ENCODE data around the gene C14orf93.
"Not testable (repeated sequence)": the region's sequence is repeated elsewhere in the genome, so short reads cannot be mapped to it uniquely, and the experiment has no call there.

The C14orf93 gene

DNA sequence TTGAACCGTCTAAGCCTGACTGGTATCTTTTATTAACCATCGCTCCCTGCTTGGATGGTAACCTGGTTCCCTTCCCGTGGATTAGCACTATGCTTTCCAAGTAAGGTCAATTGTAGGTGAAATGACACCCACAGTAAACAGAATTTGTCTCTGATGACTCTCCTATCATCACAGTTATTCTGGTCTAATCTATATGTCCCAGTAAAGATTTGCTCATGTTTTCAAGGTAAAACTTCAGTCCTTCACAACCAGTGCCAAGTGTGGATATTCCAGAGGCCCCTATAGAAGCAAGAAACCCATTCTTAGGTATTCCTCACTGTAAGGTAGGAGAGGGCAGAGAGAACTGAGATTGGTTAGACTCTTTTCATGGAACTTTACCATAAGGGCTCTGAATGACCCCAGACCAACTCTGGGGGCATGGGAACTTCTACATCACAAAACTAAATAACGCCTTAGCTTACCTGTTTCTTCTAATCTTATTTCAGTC is 43.1 kb downstream of the C14orf93 start:
- DNase-seq = no peak

DNA sequence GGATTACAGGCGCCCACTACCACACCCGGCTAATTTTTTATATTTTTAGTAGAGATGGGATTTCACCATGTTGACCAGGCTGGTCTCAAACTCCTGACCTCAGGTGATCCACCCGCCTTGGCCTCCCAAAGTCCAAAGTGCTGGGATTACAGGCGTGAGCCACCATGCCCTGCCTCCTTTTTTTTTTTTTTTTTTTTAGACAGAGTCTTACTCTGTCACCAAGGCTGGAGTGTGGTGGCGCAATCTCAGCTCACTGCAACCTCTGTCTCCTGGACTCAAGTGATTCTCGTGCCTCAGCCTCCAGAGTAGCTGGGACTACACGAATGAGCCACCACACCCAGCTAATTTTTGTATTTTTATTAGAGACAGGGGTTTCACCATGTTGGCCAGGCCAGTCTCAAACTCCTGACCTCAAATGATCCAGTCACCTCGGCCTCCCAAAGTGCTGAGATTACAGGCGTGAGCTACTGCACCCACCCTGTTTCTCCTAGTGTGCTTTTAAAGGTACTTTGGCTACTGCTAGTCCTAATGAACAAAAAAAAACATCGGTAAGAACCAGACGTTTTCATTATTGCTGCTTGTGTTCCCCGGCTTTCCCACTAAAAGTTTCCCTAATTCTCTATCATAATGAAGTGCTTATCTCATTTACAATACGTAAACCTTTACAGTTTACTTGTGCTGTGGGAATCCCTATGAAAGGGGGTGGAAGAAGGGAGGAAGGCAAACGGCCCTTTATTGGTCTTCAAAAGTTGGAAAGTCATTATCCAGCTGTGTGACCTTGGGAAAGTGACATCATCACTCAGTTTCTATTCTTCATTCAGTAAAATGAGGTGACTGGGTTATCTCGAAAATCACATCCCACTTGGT is 43.8 kb downstream of the C14orf93 start:
- DNase-seq = not testable (repeated sequence)

DNA sequence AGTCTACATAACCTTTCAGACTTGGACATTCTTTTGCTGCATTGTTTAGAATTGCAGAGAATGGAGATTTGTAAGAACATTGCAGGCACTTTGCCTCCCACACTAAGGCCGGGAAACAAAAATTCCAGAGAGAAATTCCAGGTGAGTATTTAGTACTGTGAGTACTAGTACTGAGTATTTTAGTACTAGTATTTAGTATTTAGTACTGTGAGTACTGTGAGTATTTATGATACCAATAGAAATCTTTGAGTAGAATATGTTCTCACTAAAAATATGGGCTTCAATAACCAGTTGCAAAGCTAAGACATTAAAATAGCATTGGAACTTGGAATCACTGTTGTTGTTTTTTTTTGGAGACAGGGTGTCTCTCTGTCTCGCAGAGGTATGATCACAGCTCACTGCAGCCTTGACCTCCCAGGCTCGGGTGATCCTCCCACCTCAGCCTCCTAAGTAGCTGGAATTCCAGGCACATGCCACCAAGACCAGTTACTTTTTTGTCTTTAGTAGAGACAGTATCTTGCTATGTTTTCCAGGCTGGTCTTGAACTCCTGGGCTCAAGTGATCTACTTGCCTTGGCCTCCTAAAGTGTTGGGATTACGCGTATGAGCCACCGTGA is 47.8 kb downstream of the C14orf93 start:
- DNase-seq = no peak

DNA sequence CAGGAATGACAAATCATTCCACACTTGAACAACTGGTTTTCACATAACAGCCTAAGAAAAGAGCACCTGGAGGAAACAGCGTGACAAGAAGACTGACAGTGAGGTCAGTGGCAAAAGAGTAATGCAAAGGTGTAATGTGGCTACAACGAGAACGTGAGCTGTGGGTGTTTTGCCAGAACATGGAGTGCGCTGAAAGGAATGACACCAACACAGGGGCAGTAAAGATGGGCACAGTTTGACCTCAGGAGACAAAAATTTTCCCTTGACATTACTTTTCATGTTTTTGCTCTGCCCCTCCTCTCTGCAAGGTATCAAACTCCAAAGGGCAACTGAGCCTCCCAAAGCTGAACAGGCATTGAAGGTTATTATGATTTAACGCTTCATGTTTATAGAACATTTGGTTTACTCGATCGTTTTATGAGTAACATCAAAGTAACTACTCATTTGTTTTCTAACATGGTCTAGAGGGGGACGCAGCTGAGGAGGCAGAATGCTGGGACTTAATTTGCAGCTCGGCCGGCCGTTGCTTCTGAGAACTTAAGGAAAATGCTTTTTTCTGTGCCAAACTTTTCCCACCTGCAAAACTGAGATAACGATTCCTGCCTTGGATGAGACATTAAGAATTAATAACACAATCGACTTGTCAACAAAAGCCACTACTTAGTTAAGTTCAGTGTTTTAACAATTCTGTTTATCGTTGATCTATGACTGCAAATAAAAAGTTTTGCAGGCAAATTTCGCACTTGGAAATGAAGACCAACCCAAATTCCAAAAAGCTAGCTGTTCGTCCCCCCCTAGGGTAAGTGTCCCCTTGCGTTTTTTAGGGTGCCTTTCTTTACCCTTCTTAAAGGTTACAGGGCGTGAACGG is 54.0 kb downstream of the C14orf93 start:
- no peak for DNase-seq

DNA sequence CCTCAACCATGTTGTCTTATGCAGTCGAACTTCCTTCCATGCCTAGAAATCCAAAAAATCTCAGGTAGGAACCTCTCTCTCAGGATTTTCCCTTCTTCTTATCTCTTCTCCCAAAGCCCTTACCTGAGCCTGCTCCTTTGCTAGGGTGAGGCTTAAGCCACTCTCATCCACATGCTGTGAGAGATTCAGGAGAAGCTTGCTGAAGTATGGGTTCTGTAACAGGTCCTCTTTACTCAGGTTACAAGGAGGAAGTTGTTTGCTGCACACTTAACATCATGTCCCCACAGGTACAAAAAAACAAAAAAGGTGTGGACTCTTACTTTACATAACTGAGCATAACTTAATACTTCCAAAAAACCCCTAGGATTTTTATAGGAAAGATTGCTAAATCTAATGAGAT is 57.5 kb downstream of the C14orf93 start:
- DNase-seq = no peak

DNA sequence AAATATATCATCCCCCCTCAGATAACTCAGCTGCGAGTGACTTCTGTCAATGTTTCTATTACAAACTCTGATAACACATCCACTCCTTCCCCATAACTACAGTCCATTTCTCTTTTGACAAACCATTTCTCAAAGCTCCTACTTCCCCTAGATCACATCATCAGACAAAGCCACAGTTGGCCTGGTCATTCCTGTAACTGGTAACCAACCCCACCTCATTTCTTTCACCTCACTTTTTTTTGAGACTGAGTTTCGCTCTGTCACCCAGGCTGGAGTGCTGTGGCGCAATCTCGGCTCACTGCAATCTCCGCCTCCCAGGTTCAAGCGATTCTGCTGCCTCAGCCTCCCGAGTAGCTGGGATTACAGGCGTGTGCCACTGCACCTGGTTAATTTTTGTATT is 58.1 kb downstream of the C14orf93 start:
- not testable (repeated sequence) for DNase-seq

DNA sequence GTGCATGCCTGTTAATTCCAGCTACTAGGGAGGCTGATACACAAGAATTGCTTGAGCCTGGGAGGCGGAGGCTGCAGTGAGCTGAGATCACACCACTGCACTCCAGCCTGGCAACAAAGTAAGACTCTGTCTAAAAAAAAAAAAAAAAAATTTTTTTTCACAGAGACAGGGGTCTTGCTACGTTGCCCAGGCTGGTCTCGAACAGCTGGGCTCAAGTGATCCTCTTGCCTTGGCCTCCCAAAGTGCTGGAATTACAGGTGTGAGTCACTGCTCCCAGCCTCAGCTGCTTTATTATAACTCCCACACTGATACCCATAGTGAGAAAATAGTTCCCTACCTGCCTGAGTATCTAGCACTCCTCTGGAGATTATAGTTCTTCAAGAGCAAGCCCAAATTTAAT is 64.3 kb downstream of the C14orf93 start:
- DNase-seq = no peak

DNA sequence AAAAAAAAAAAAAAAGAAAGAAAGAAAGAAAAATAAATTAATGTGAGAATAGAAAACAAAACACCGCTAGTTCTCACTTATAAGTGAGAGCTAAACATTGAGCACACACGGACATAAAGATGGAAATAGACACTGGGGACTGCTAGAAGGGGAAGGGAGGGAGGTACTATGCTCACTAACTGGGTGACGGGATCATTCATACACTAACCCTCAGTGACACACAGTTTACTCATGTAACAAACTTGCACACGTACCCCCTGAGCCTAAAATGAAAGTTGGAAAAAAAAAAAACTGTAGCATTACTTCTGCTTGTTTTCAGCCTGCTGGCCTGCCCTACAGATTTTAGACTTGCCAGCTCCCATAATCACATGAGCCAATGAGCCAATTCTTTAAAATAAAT is 70.3 kb downstream of the C14orf93 start:
- no peak for DNase-seq
